ENCODE data around the gene DCDC1. TPM values are rescaled to one million over a fixed set of nuclear protein-coding genes. Genes with fewer than 3 reads are reported as not detected.
A peak's percentile ranks its signal among the peaks of the same experiment; 100 is the strongest.

DCDC1 gene
- polyA plus RNA-seq, 1 donor, result 1.2 TPM

DNA sequence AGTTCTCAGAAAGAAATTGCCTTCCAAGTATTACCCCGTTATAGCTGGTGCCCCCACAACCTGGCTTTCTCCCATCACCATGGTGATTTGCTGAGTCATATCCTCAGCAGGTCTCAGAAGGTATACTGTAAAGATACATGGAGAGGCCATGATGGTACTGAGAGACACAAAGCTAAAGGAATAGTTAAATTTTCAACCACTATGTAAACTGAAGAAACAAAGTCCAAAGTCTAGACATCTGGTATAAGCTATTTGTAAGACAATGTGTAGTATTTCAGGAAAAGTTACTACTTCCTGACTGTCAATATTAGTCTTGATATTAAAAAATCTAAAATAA is 377.1 kb downstream of the DCDC1 start:
- Histone ChIP-seq H3K36me3 (ENCODE audit: control insufficient read depth, insufficient read depth, low read length) (no peaks in the 10 kb centered on the region), H3K4me1 (ENCODE audit: control insufficient read depth, insufficient read depth, low read length) (peaks cover 13% of the 10 kb centered on the region), H3K27me3 (ENCODE audit: control insufficient read depth, insufficient read depth, low read length) (no peaks in the 10 kb centered on the region), H3K4me3 (ENCODE audit: low read length) (no peak overlapping the region), H3K27ac (ENCODE audit: low read length) (peak overlapping the region; percentile 49), H3K9me3 (ENCODE audit: control insufficient read depth, low read depth, low read length) (no peaks in the 10 kb centered on the region)
- no CpG with 5 or more reads among the region's 1 CpG for WGBS (ENCODE audit: insufficient coverage, low lambda C conversion rate)
- peak; percentile 65 to 87 for DNase-seq

DNA sequence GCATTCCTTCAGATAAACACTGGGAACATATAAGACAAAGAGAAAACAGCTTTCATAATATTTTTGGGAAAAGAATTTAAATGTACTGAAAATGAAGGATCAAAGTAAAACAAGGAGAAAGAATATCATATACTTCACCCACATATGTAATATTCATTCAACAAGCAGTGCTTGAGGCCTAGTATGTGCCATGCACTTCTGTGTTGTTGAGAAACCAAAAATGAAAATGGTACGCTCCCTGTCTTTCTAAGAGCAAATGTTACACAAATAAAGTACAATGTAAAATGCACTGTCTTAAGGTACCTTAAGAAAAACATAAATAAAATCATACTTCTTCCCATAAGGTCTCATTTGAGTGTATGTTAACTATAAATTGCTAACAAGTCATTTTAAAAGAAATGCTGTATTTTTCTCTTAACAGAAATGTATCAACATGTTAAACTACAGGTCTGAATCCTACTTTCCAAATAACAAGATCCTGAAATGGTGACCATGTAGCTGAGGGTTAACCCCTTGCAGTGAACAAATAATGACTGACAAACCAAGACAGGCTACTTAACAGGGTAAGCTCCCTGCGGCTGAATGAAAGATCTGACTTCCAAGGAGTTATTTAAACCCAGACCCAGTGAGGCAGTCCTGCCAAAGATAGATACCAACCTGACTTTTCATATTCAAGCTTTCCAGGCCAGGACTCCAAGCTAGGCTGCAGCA is 377.6 kb downstream of the DCDC1 start:
- peaks cover 16% of the 10 kb centered on the region for H3K4me1 ChIP-seq (ENCODE audit: control insufficient read depth, insufficient read depth, low read length)
- DNase-seq, result no peak
- H3K27ac ChIP-seq (ENCODE audit: low read length), result peak overlapping the region; percentile 48
- no CpG with 5 or more reads among the region's 2 CpGs for WGBS (ENCODE audit: insufficient coverage, low lambda C conversion rate)
- no peaks in the 10 kb centered on the region for H3K27me3 ChIP-seq (ENCODE audit: control insufficient read depth, insufficient read depth, low read length)
- no peak overlapping the region for H3K4me3 ChIP-seq (ENCODE audit: low read length)
- no peaks in the 10 kb centered on the region for H3K36me3 ChIP-seq (ENCODE audit: control insufficient read depth, insufficient read depth, low read length)
- no peaks in the 10 kb centered on the region for H3K9me3 ChIP-seq (ENCODE audit: control insufficient read depth, low read depth, low read length)

DNA sequence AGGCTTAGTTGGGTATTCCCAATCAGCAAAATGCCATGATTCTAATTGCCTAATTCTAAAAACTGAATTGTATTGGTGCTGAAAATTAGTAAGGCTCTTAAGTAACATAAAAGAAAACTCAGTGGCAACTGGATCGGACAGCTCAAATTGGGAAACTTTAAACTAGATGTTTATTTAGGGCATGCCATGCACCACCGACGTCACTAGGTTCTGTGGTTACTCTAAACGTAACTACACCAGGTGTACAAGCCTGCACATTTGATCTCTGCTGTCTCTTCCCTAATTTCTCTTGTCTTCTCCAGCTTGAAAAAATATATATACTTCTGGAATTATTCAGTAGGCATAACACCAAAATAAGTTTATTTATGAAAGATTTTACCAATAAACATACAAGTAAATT is 378.2 kb downstream of the DCDC1 start:
- no CpG with 5 or more reads among the region's 4 CpGs for WGBS (ENCODE audit: insufficient coverage, low lambda C conversion rate)
- no peak overlapping the region for H3K4me3 ChIP-seq (ENCODE audit: low read length)
- no peaks in the 10 kb centered on the region for H3K9me3 ChIP-seq (ENCODE audit: control insufficient read depth, low read depth, low read length)
- H3K27me3 ChIP-seq (ENCODE audit: control insufficient read depth, insufficient read depth, low read length), result no peaks in the 10 kb centered on the region
- no peaks in the 10 kb centered on the region for H3K36me3 ChIP-seq (ENCODE audit: control insufficient read depth, insufficient read depth, low read length)
- no peak overlapping the region for H3K27ac ChIP-seq (ENCODE audit: low read length)
- DNase-seq, result no peak
- H3K4me1 ChIP-seq (ENCODE audit: control insufficient read depth, insufficient read depth, low read length), result peaks cover 16% of the 10 kb centered on the region

DNA sequence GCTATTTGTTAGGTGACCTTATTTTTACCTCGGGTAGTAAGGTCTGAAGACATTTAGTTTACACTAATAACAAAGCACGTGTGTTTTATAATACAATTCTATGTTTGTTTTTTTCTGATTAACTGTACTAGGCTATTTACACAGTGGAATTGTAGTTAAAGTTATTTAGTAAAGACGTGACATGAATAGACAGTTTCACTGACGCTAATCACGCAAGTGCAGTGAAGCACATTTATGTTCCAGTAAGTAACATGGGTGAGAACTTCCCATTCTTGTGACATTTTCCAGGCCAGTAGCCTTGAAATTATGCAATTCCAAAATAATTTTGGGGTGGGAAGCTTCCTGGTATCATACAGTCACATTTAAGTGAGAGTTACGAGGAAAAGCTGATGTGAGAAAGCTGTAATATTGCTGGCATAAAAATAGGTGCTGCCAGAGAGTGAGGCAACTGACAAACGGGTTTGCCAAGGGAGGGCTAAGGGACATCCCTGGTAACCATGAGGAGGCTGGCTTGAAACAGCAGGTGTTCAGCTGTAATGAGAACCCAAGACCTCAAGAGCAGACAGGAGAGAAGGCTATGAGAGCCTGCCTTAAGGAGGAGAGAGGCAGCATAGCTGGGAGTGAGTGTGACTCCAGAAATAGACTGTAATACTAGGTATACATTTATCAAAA is 378.8 kb downstream of the DCDC1 start:
- no peaks in the 10 kb centered on the region for H3K36me3 ChIP-seq (ENCODE audit: control insufficient read depth, insufficient read depth, low read length)
- WGBS (ENCODE audit: insufficient coverage, low lambda C conversion rate), result no CpG with 5 or more reads among the region's 7 CpGs
- no peak overlapping the region for H3K27ac ChIP-seq (ENCODE audit: low read length)
- peak in 1 of 2 donors; percentile 14 for DNase-seq
- no peaks in the 10 kb centered on the region for H3K27me3 ChIP-seq (ENCODE audit: control insufficient read depth, insufficient read depth, low read length)
- H3K9me3 ChIP-seq (ENCODE audit: control insufficient read depth, low read depth, low read length), result no peaks in the 10 kb centered on the region
- peaks cover 22% of the 10 kb centered on the region for H3K4me1 ChIP-seq (ENCODE audit: control insufficient read depth, insufficient read depth, low read length)
- no peak overlapping the region for H3K4me3 ChIP-seq (ENCODE audit: low read length)

DNA sequence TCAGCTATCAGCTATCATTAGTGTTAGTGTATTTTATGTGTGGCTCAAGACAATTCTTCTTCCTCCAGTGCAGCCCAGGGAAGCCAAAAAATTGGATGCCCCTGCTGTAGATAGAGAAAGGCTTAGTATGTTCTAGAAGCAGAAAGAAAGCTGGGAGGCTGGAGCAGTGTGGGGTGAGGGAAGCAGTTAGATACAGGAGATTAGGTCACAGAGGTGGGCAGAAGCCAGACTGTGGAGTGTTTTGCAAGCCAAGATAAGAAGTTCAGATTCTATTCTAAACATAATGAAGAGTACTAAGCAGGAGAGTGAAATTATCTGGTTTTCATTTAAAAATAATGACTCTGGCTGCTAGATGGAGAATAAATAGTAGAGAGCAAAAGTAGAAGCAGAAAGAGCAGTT is 381.7 kb downstream of the DCDC1 start:
- no peak overlapping the region for H3K27ac ChIP-seq (ENCODE audit: low read length)
- no peak overlapping the region for H3K4me3 ChIP-seq (ENCODE audit: low read length)
- H3K36me3 ChIP-seq (ENCODE audit: control insufficient read depth, insufficient read depth, low read length), result no peaks in the 10 kb centered on the region
- DNase-seq, result peak in 1 of 2 donors; percentile 21
- no peaks in the 10 kb centered on the region for H3K9me3 ChIP-seq (ENCODE audit: control insufficient read depth, low read depth, low read length)
- H3K27me3 ChIP-seq (ENCODE audit: control insufficient read depth, insufficient read depth, low read length), result no peaks in the 10 kb centered on the region
- H3K4me1 ChIP-seq (ENCODE audit: control insufficient read depth, insufficient read depth, low read length), result peaks cover 35% of the 10 kb centered on the region

DNA sequence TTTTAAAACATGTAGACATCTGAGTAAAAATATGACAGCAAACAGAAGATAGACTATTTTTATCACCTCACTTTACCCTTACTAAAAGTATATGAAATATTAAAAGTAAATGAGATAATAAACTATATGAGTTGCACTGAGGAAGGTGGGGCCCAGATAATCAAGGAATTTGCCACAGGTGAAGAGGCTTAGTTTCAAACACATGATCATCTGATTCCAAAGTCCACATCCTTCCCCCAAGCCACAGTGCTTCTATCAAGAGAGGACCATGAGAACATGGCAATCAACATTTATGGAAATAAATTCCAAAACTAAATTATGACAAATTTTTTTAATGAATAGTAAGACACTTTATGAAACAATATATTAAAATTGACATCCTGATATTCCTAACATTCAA is 384.0 kb downstream of the DCDC1 start:
- Histone ChIP-seq H3K4me3 (ENCODE audit: low read length) (no peak overlapping the region), H3K27me3 (ENCODE audit: control insufficient read depth, insufficient read depth, low read length) (no peaks in the 10 kb centered on the region), H3K4me1 (ENCODE audit: control insufficient read depth, insufficient read depth, low read length) (peaks cover 25% of the 10 kb centered on the region), H3K9me3 (ENCODE audit: control insufficient read depth, low read depth, low read length) (no peaks in the 10 kb centered on the region), H3K27ac (ENCODE audit: low read length) (peak overlapping the region; percentile 58), H3K36me3 (ENCODE audit: control insufficient read depth, insufficient read depth, low read length) (no peaks in the 10 kb centered on the region)
- DNase-seq, result peak; percentile 73 to 89

DNA sequence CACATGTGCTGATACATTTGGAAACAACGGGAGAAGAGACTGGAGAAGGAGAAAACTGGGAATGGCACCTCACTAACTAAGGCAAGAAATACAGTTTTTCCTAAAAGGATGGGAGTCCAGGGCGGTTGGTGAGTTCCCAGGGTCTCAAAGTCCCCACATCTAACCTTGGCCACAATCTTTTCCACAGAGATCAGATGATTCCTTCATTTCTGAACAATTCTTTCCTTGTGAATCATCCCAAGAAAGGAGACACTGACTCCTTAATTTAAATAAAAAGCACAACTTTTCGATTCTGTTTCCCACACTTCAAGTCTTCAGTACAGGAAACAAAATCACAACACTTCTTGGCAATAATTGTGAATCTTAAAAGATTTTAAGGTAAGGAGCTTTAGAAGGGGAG is 384.7 kb downstream of the DCDC1 start:
- peaks cover 25% of the 10 kb centered on the region for H3K4me1 ChIP-seq (ENCODE audit: control insufficient read depth, insufficient read depth, low read length)
- no CpG with 5 or more reads among the region's 3 CpGs for WGBS (ENCODE audit: insufficient coverage, low lambda C conversion rate)
- no peak overlapping the region for H3K4me3 ChIP-seq (ENCODE audit: low read length)
- DNase-seq, result peak in 1 of 2 donors; percentile 14
- no peaks in the 10 kb centered on the region for H3K9me3 ChIP-seq (ENCODE audit: control insufficient read depth, low read depth, low read length)
- peak overlapping the region; percentile 58 for H3K27ac ChIP-seq (ENCODE audit: low read length)
- no peaks in the 10 kb centered on the region for H3K36me3 ChIP-seq (ENCODE audit: control insufficient read depth, insufficient read depth, low read length)
- no peaks in the 10 kb centered on the region for H3K27me3 ChIP-seq (ENCODE audit: control insufficient read depth, insufficient read depth, low read length)

DNA sequence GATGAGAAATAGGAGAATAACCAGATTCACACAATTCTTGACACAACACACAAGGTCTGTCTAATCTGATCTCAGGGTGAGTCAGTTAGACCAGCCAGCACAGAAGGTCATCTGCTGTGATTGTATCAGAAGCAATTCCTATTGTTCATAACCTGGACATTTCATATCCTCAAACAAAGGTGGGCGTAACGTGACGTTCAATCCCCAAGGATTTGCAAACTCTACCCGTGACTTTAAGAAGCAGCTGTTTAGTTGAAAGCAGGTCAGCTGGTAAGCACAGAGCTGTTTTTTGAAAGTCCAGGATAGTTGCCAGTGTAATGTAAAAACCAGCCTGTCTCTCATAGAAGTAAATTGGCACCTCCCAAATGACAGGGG is 385.1 kb downstream of the DCDC1 start:
- Histone ChIP-seq H3K9me3 (ENCODE audit: control insufficient read depth, low read depth, low read length) (no peaks in the 10 kb centered on the region), H3K36me3 (ENCODE audit: control insufficient read depth, insufficient read depth, low read length) (no peaks in the 10 kb centered on the region), H3K4me1 (ENCODE audit: control insufficient read depth, insufficient read depth, low read length) (peaks cover 25% of the 10 kb centered on the region), H3K27ac (ENCODE audit: low read length) (peak overlapping the region; percentile 58), H3K4me3 (ENCODE audit: low read length) (no peak overlapping the region), H3K27me3 (ENCODE audit: control insufficient read depth, insufficient read depth, low read length) (no peaks in the 10 kb centered on the region)
- no CpG with 5 or more reads among the region's 4 CpGs for WGBS (ENCODE audit: insufficient coverage, low lambda C conversion rate)
- DNase-seq, result peak; percentile 23 to 52

DNA sequence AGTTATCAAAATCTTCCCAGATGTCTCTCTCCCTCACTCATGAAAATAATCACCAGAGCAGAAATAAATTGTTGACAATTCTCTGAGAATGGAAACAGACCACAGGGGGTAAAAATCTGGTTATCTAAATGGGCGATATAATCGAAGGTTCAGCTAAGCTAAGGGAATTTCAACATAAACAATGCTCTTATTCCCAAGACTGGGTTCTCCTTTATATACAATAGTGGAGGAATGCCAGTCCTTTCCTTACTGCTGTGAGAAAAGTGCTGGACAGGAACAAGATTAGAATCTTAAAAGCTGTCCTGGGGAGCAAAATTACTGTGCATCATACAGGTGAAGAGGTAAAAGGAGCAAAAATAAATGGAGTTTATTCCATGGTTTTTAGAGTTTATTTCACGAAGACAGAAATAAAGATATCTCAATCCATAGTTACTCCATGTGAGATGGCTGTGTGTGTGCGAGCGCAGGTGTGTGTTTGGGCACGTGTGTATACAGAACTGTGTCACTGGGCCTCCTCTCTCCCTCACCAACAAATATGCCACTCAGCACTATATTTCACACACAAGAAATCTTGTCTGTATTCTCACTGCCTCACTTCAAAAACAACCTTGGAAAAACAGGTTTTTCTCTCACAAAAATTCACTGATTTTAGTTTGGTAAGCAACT is 385.6 kb downstream of the DCDC1 start:
- 100% methylated on average over 1 of the region's 6 CpGs for WGBS (ENCODE audit: insufficient coverage, low lambda C conversion rate)
- H3K4me3 ChIP-seq (ENCODE audit: low read length), result no peak overlapping the region
- H3K27me3 ChIP-seq (ENCODE audit: control insufficient read depth, insufficient read depth, low read length), result no peaks in the 10 kb centered on the region
- H3K4me1 ChIP-seq (ENCODE audit: control insufficient read depth, insufficient read depth, low read length), result peaks cover 25% of the 10 kb centered on the region
- H3K9me3 ChIP-seq (ENCODE audit: control insufficient read depth, low read depth, low read length), result no peaks in the 10 kb centered on the region
- no peak for DNase-seq
- no peaks in the 10 kb centered on the region for H3K36me3 ChIP-seq (ENCODE audit: control insufficient read depth, insufficient read depth, low read length)
- peak overlapping the region; percentile 41 for H3K27ac ChIP-seq (ENCODE audit: low read length)

DNA sequence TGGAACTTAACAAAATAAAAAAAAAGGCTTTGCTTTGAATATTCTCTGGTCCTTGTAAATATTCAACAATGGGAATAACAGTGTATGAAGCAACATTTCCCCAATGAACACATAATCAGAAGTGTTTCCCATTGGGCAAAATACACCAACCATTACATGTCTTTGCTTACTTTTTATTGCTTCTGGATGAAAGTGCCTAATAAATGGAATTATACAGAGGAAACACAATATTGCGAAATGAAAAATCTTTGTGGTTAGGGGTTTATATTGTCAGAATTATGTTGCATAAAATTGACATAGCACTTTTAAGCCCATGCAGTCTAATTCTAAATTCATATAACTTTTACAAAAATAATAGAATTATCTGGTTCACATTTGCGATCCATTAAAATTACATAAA is 386.4 kb downstream of the DCDC1 start:
- Histone ChIP-seq H3K36me3 (ENCODE audit: control insufficient read depth, insufficient read depth, low read length) (no peaks in the 10 kb centered on the region), H3K4me3 (ENCODE audit: low read length) (no peak overlapping the region), H3K27me3 (ENCODE audit: control insufficient read depth, insufficient read depth, low read length) (no peaks in the 10 kb centered on the region), H3K27ac (ENCODE audit: low read length) (no peak overlapping the region), H3K9me3 (ENCODE audit: control insufficient read depth, low read depth, low read length) (no peaks in the 10 kb centered on the region), H3K4me1 (ENCODE audit: control insufficient read depth, insufficient read depth, low read length) (peaks cover 25% of the 10 kb centered on the region)
- no peak for DNase-seq
- 100% methylated on average over 1 of the region's 2 CpGs for WGBS (ENCODE audit: insufficient coverage, low lambda C conversion rate)

DNA sequence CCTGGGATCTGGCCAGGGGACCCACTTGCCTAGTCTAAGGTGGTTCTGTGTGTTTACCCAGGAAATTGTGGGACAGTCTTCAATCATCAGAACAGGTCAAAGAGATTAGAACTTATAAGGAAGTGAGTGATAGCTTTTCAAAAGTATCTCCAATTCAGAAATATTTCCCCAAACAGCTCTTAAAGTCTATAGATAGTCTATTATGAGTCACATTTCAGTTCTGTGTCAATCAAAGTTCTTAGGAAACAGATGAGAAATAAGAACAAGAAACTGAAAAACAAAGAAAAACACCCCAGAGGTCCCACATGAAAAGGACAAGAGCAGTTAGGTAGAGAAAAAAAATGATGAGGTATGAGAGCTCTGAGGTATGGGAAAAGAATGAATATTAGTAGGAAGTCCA is 402.0 kb downstream of the DCDC1 start:
- Histone ChIP-seq H3K9me3 (ENCODE audit: control insufficient read depth, low read depth, low read length) (no peaks in the 10 kb centered on the region), H3K4me3 (ENCODE audit: low read length) (no peak overlapping the region), H3K36me3 (ENCODE audit: control insufficient read depth, insufficient read depth, low read length) (no peaks in the 10 kb centered on the region), H3K27me3 (ENCODE audit: control insufficient read depth, insufficient read depth, low read length) (no peaks in the 10 kb centered on the region), H3K4me1 (ENCODE audit: control insufficient read depth, insufficient read depth, low read length) (no peaks in the 10 kb centered on the region), H3K27ac (ENCODE audit: low read length) (no peak overlapping the region)
- DNase-seq, result no peak
